Spinal cord (tissue), 10 donors: ENCODE results near the gene SYNGR3. TPM values are rescaled to one million over a fixed set of nuclear protein-coding genes. Genes with fewer than 3 reads are reported as not detected.
"Not testable (repeated sequence)": the region's sequence is repeated elsewhere in the genome, so short reads cannot be mapped to it uniquely, and the experiment has no call there.

Source experiments
- DNase-seq, 6 donors: peaks; one replicate each; pipeline versions ENCODE4 v3.0.0 to v3.0.0-alpha.2; 2013 to 2015; ENCODE audit warnings: low spot score in 6 of 6, low read depth in 4 of 6
- H3K27ac ChIP-seq: one replicate; pipeline ENCODE4 v1.5.1; 2013; ENCODE audit warnings: low read depth, low read length, control low read depth
- H3K27me3 ChIP-seq: one replicate; pipeline ENCODE4 v1.6.1; 2013; ENCODE audit warnings: low read length; ENCODE audit not compliant: control insufficient read depth, insufficient read depth
- H3K36me3 ChIP-seq: one replicate; pipeline ENCODE4 v1.6.1; 2013; ENCODE audit warnings: low read length; ENCODE audit not compliant: control insufficient read depth, insufficient read depth
- H3K4me1 ChIP-seq: one replicate; pipeline ENCODE4 v1.6.1; 2013; ENCODE audit warnings: low read length; ENCODE audit not compliant: control insufficient read depth, insufficient read depth
- H3K4me3 ChIP-seq: one replicate; pipeline ENCODE4 v1.5.1; 2013; ENCODE audit warnings: low read depth, low read length, control low read depth
- H3K9me3 ChIP-seq: one replicate; pipeline ENCODE4 v1.6.1; 2013; ENCODE audit warnings: low read length; ENCODE audit not compliant: control insufficient read depth, insufficient read depth
- WGBS: methylation state at CpG from one replicate; pipeline ENCODE4 v1.1.5; 2013; ENCODE audit warnings: missing lambda C conversion rate; ENCODE audit not compliant: insufficient coverage; 5-methylcytosine and 5-hydroxymethylcytosine counted together
- polyA plus RNA-seq, 2 donors: library from polyadenylated mRNA; unstranded; fragments of 120-200 nt; gene quantifications; one replicate each; pipeline ENCODE4 v1.2.1, GENCODE V29; 2013; ENCODE audit not compliant: insufficient read length in 2 of 2
- total RNA-seq, 2 donors: library from RNA; depleted of rRNA in 1 of 2; stranded (reverse); fragments of 120-200 nt in 1 of 2; fragments of >200 nt in 1 of 2; gene quantifications; one replicate each; pipeline versions ENCODE4 v1.2.3 to v1.2.4, GENCODE V29; 2013 to 2014
- donor health status: healthy.

SYNGR3 gene
- total and polyA plus RNA-seq, 4 donors, result 20.1 to 111 (median 90.2) TPM

- H3K9me3 ChIP-seq, result no peaks in the 10 kb centered on the region
- H3K27me3 ChIP-seq, result no peaks in the 10 kb centered on the region
- no peak overlapping the region for H3K27ac ChIP-seq
- H3K36me3 ChIP-seq, result peaks cover 10% of the 10 kb centered on the region
- no peak overlapping the region for H3K4me3 ChIP-seq
- 83% methylated on average over 13 of the region's 19 CpGs for WGBS
- DNase-seq, result no peak
- H3K4me1 ChIP-seq, result peaks cover 23% of the 10 kb centered on the region
Measured at GRCh38 chr16:1945559-1946391, 44.0 kb upstream of the SYNGR3 start.

GRCh38 chr16:1946495-1947368, 43.0 kb upstream of the SYNGR3 start:
- H3K36me3 ChIP-seq, result peaks cover 3% of the 10 kb centered on the region
- H3K9me3 ChIP-seq, result no peaks in the 10 kb centered on the region
- H3K27ac ChIP-seq, result no peak overlapping the region
- peaks cover 18% of the 10 kb centered on the region for H3K4me1 ChIP-seq
- no peaks in the 10 kb centered on the region for H3K27me3 ChIP-seq
- no peak for DNase-seq
- WGBS, result 80% methylated on average over 38 of the region's 38 CpGs
- H3K4me3 ChIP-seq, result no peak overlapping the region

DNA sequence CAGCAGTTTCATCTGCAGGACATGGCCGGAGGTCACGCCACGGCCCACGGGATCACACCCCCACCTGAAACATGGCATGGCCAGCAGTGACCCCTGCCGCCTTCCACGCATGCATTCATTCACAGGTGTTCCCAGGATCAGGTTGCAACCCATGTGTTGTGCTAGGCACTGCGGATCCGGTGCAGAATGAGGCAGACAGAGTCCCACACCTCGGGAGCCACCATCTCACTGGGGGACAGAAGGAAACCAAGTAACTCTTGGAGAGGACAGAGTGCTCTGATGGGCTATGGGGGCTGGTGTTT, 42.5 kb upstream of the SYNGR3 start:
- no peak overlapping the region for H3K27ac ChIP-seq
- H3K36me3 ChIP-seq, result peaks cover 3% of the 10 kb centered on the region
- no peaks in the 10 kb centered on the region for H3K9me3 ChIP-seq
- no peaks in the 10 kb centered on the region for H3K27me3 ChIP-seq
- no peak overlapping the region for H3K4me3 ChIP-seq
- peaks cover 12% of the 10 kb centered on the region for H3K4me1 ChIP-seq
- DNase-seq, result no peak
- WGBS, result 92% methylated on average over 9 of the region's 9 CpGs

DNA sequence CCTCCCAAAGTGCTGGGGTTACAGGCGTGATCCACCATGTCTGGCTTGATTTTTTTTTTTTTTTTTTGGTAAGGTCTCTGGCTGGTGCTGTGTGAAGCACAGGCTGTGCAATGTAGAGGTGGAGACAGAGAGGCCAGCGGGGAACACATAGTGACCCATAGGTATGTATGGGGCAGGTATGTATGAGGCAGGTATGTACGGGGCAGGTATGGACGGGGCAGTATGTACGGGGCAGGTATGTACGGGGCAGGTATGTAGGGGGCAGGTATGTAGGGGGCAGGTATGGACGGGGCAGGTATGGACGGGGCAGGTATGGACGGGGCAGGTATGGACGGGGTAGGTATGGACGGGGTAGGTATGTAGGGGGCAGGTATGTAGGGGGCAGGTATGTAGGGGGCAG, 40.3 kb upstream of the SYNGR3 start:
- Histone ChIP-seq H3K9me3 (no peaks in the 10 kb centered on the region), H3K27me3 (no peaks in the 10 kb centered on the region), H3K36me3 (peaks cover 3% of the 10 kb centered on the region), H3K27ac (no peak overlapping the region), H3K4me1 (no peaks in the 10 kb centered on the region), H3K4me3 (no peak overlapping the region)
- WGBS, result 92% methylated on average over 7 of the region's 11 CpGs
- no peak for DNase-seq

DNA sequence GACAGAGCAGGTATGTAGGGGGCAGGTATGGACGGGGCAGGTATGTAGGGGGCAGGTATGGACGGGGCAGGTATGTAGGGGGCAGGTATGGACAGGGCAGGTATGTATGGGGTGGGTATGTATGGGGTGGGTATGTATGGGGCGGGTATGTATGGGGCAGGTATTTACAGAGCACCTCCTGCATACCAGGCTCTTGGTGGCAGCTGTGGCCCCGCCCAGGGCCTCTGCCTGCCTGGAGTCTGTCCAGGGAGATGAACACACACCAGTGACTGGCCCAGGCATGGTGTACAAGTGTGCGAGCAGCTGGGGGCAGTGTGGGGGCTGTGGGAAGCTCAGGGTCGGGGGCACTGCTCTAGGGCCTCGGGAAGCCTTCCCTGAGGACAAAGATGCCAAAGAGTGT, 39.7 kb upstream of the SYNGR3 start:
- DNase-seq, result no peak
- 74% methylated on average over 7 of the region's 7 CpGs for WGBS

DNA sequence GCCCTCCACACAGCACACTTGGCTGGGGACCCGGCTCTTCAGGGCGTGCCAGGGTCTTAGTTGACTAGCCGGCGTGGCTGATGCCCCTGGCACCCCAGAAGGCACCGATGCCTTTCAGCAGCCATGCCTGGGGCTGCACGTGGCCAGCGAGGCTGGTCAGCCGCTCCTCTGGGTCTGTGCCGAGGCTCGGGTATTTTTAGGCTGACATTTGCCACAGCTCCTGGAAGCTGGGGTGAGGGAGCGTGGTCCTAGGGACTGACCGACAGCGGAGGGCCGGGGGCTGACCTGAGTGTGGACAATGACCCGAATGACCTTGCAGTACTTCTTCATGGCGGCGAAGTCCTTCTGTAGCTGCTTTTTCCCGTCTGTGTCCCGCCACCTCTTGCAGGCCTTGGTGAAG, 39.2 kb upstream of the SYNGR3 start:
- 87% methylated on average over 19 of the region's 19 CpGs for WGBS
- no peak overlapping the region for H3K27ac ChIP-seq
- no peak overlapping the region for H3K4me3 ChIP-seq
- H3K9me3 ChIP-seq, result no peaks in the 10 kb centered on the region
- no peaks in the 10 kb centered on the region for H3K27me3 ChIP-seq
- no peaks in the 10 kb centered on the region for H3K4me1 ChIP-seq
- peaks cover 3% of the 10 kb centered on the region for H3K36me3 ChIP-seq
- DNase-seq, result no peak

More for the DNA sequence above, 39.7 kb upstream of the SYNGR3 start:
- Histone ChIP-seq H3K27me3 (no peaks in the 10 kb centered on the region), H3K27ac (no peak overlapping the region), H3K9me3 (no peaks in the 10 kb centered on the region), H3K4me1 (no peaks in the 10 kb centered on the region), H3K36me3 (peaks cover 3% of the 10 kb centered on the region), H3K4me3 (no peak overlapping the region)

DNA sequence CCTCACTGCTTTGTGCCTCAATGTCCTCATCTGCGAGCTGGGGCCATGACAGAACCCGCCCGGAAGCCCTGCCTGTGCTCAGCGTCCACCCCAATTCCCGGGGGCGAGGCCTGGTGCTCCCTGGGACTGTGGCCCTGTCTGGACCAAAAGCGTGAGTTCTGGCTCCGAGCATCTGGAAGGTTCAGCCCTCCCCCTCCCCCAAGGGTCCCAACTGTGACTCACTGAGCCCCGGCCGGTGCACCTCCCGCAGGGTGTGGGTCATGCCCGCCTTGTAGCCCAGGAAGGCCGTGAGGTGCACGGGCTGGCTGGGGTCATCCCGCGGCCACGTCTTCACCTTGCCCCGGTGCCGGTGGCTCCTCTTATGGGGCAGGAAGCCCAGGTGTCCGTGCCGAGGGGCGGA, 36.0 kb upstream of the SYNGR3 start:
- no peaks in the 10 kb centered on the region for H3K27me3 ChIP-seq
- DNase-seq, result no peak
- H3K27ac ChIP-seq, result no peak overlapping the region
- H3K4me3 ChIP-seq, result no peak overlapping the region
- no peaks in the 10 kb centered on the region for H3K36me3 ChIP-seq
- WGBS, result 92% methylated on average over 19 of the region's 22 CpGs
- no peaks in the 10 kb centered on the region for H3K9me3 ChIP-seq
- H3K4me1 ChIP-seq, result peaks cover 2% of the 10 kb centered on the region

- H3K27me3 ChIP-seq, DNase-seq, H3K4me3 ChIP-seq, H3K9me3 ChIP-seq, H3K27ac ChIP-seq: not testable (repeated sequence)
- Histone ChIP-seq H3K36me3 (peaks cover 11% of the 10 kb centered on the region), H3K4me1 (peaks cover 26% of the 10 kb centered on the region)
- WGBS, result 92% methylated on average over 18 of the region's 22 CpGs
Measured at GRCh38 chr16:1957434-1958142, 32.2 kb upstream of the SYNGR3 start.

DNA sequence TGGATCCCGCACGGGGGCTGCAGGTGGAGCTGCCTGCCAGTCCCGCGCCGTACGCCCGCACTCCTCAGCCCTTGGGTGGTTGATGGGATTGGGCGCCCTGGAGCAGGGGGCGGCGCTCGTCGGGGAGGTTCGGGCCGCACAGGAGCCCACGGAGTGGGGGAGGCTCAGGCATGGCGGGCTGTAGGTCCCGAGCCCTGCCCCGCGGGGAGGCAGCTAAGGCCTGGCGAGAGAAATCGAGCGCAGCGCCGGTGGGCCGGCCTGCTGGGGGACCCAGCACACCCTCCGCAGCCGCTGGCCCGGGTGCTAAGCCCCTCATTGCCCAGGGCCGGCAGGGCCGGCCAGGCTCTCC, 31.7 kb upstream of the SYNGR3 start:
- not testable (repeated sequence) for H3K9me3 ChIP-seq, H3K27me3 ChIP-seq, H3K4me3 ChIP-seq, DNase-seq, H3K27ac ChIP-seq
- H3K4me1 ChIP-seq, result peaks cover 31% of the 10 kb centered on the region
- WGBS, result 61% methylated on average over 30 of the region's 30 CpGs
- peaks cover 16% of the 10 kb centered on the region for H3K36me3 ChIP-seq
